Epidermal melanocyte (primary cell): ENCODE results near the gene SLC25A43.
"Not testable (repeated sequence)": the region's sequence is repeated elsewhere in the genome, so short reads cannot be mapped to it uniquely, and the experiment has no call there.

Source experiments
- DNase-seq: peaks from one replicate; pipeline ENCODE4 v3.0.0; 2011; ENCODE audit warnings: low spot score; ENCODE audit not compliant: insufficient read length

SLC25A43 gene

GRCh38 chrX:119467842-119468550 lies 68.9 kb downstream of the SLC25A43 start, which contains the start of gene SLC25A5:
TSS of gene SLC25A5 (plus strand) at chrX:119468444. CDS start at chrX:119468516, 72 bp downstream.
- no peak for DNase-seq

GRCh38 chrX:119468551-119469312 lies 69.6 kb downstream of the SLC25A43 start:
- no peak for DNase-seq

GRCh38 chrX:119469313-119469635 lies 70.1 kb downstream of the SLC25A43 start:
- DNase-seq, result no peak

GRCh38 chrX:119474615-119475388 lies 75.7 kb downstream of the SLC25A43 start:
- no peak for DNase-seq

- no peak for DNase-seq
Observed at GRCh38 chrX:119475389-119476101, 76.4 kb downstream of the SLC25A43 start.

- no peak for DNase-seq
Observed at GRCh38 chrX:119477812-119478232, 78.7 kb downstream of the SLC25A43 start.

- DNase-seq, result no peak
Observed at GRCh38 chrX:119478504-119478903, 79.4 kb downstream of the SLC25A43 start.

GRCh38 chrX:119479845-119480244 lies 80.7 kb downstream of the SLC25A43 start:
- no peak for DNase-seq

- DNase-seq, result no peak
Observed at GRCh38 chrX:119481323-119481801, 82.2 kb downstream of the SLC25A43 start.

GRCh38 chrX:119482041-119482440 lies 82.9 kb downstream of the SLC25A43 start:
- no peak for DNase-seq

- DNase-seq, result no peak
Observed at GRCh38 chrX:119482481-119483480, 83.6 kb downstream of the SLC25A43 start.

GRCh38 chrX:119486745-119487144 lies 87.6 kb downstream of the SLC25A43 start:
- DNase-seq, result no peak

GRCh38 chrX:119487766-119488165 lies 88.6 kb downstream of the SLC25A43 start:
- DNase-seq, result not testable (repeated sequence)

- DNase-seq, result no peak
Observed at GRCh38 chrX:119488749-119489148, 89.6 kb downstream of the SLC25A43 start.

- DNase-seq, result no peak
Observed at GRCh38 chrX:119489212-119490074, 90.3 kb downstream of the SLC25A43 start.

GRCh38 chrX:119492463-119492862 lies 93.3 kb downstream of the SLC25A43 start:
- DNase-seq, result no peak

GRCh38 chrX:119493851-119494495 lies 94.8 kb downstream of the SLC25A43 start:
- DNase-seq, result not testable (repeated sequence)
